ENCODE data around the gene DAB1. TPM values are rescaled to one million over a fixed set of nuclear protein-coding genes. Genes with fewer than 3 reads are reported as not detected.

DAB1 gene
- total RNA-seq, 4 donors from 2014 or later: 0.48 to 1.1 (median 0.70) TPM

DNA sequence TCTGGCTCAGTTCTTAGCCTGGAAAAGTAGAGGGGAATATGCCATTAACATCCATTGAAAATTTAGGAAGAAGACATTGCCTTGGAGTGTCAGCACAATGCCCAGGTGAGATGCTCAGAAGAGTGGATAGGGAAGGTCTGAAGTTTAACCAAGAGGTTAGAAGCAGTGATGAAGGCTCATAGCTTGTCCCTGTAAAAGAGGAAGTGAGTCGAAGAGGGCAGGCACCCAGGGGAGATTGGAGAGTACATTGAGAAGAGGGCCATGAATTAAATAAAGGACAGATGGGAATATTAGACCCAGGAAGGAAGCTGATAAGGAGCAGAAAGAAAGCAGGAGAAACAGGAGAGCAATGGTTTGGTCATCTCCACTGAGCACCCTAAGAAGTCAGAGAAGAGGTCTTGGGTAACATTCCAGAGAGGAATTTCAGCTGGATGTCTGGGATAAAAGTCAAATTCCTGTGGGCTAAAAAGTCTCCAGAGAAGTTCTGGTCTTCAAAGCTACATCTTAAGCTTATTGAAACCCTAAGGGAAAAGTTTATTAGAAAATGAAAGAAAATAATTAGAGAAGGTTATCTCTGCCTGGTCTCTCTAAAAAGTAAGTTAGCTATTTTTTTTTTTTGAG, 475.3 kb downstream of the DAB1 start:
- ATAC-seq (ENCODE audit: low FRiP score) (no peak), DNase-seq (ENCODE audit: low spot score) (no peak)
- TF ChIP-seq, protein P1, sequence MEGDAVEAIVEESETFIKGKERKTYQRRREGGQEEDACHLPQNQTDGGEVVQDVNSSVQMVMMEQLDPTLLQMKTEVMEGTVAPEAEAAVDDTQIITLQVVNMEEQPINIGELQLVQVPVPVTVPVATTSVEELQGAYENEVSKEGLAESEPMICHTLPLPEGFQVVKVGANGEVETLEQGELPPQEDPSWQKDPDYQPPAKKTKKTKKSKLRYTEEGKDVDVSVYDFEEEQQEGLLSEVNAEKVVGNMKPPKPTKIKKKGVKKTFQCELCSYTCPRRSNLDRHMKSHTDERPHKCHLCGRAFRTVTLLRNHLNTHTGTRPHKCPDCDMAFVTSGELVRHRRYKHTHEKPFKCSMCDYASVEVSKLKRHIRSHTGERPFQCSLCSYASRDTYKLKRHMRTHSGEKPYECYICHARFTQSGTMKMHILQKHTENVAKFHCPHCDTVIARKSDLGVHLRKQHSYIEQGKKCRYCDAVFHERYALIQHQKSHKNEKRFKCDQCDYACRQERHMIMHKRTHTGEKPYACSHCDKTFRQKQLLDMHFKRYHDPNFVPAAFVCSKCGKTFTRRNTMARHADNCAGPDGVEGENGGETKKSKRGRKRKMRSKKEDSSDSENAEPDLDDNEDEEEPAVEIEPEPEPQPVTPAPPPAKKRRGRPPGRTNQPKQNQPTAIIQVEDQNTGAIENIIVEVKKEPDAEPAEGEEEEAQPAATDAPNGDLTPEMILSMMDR (IDR thresholded peaks at IDR 0.05): no peak

Data from omental fat pad (tissue), 4 donors.